ENCODE data around the gene OR5K2.

The OR5K2 gene

DNA sequence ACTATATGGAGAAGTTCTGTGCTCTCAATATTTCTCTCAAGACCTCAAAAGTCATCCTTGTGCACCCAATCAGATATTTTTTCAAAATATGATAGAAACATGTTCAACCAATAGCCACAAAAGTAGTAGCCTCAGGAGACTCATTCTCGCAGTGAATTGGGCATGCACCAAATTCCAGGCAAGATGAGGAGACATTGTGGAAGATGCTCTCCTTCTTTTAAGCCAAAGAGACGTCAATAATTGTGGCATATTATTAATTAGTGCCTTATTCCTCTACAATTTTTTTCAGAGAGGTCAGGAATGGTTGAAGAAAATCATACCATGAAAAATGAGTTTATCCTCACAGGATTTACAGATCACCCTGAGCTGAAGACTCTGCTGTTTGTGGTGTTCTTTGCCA, at the start of gene OR5K2:
OR5K2 (plus strand) TSS at position 301 of the 400 bp plus-strand sequence; CDS start at position 301, 0 bp downstream.
- Histone ChIP-seq H3K27me3 (ENCODE audit: control insufficient read depth, insufficient read depth, low read length) (no peaks in the 10 kb centered on the region), H3K4me1 (ENCODE audit: control insufficient read depth, insufficient read depth, low read length) (no peaks in the 10 kb centered on the region), H3K9ac (ENCODE audit: low read depth, low read length) (no peak within 1 kb of the TSS), H3K36me3 (ENCODE audit: control insufficient read depth, insufficient read depth, low read length) (no peaks in the 10 kb centered on the region), H3K4me3 (ENCODE audit: low read depth, low read length) (no peak within 1 kb of the TSS), H3K9me3 (ENCODE audit: control insufficient read depth, insufficient read depth, low read length) (no peaks in the 10 kb centered on the region)

DNA sequence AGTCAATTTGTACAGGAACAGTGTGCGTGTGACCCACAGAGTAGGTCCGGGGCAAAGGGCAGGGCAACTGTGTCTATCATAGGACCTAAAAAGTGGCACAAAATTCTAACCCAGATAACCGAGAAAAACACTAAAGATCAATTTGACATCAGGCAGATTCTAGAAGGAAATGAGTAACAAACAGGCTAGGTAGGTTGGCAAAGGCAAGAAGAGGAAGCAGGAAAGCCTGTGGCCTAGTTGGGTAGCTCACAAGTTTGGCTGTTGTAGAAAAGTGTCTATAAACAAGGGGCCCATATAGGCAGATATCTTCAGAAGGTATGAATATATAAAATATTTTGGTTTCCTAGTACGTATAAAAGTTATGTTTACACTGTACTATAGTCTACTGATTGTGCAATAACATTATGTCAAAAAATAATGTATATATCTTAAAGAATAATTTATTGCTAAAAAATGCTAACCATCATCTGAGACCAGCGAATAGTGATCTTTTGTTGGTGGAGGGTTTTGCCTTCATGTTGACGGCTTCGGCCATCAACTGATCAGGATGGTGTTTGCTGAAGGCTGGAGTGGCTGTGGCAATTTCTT, 47.8 kb upstream of the OR5K2 start:
- Histone ChIP-seq H3K9ac (ENCODE audit: low read depth, low read length) (no peak overlapping the region), H3K4me1 (ENCODE audit: control insufficient read depth, insufficient read depth, low read length) (peaks cover 5% of the 10 kb centered on the region), H3K4me3 (ENCODE audit: low read depth, low read length) (no peak overlapping the region), H3K36me3 (ENCODE audit: control insufficient read depth, insufficient read depth, low read length) (no peaks in the 10 kb centered on the region), H3K9me3 (ENCODE audit: control insufficient read depth, insufficient read depth, low read length) (no peaks in the 10 kb centered on the region), H3K27me3 (ENCODE audit: control insufficient read depth, insufficient read depth, low read length) (no peaks in the 10 kb centered on the region)

DNA sequence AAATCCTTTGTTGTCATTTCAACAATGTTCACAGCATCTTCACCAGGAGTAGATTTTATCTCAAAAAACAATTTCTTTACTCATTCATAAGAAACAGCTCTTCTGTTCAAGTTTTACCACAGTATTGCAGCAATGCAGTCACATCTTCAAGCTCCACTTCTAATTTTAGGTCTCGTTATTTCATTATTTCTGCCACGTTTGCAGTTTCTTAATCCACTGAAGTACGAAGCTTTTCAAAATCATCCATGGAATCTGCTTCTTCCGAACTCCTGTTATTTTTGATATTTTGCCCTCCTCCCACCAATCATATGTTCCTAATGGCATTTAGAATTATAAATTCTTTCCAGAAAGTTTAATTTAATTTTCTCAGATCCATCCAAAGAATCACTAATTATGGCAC, 47.1 kb upstream of the OR5K2 start:
- no peak overlapping the region for H3K9ac ChIP-seq (ENCODE audit: low read depth, low read length)

DNA sequence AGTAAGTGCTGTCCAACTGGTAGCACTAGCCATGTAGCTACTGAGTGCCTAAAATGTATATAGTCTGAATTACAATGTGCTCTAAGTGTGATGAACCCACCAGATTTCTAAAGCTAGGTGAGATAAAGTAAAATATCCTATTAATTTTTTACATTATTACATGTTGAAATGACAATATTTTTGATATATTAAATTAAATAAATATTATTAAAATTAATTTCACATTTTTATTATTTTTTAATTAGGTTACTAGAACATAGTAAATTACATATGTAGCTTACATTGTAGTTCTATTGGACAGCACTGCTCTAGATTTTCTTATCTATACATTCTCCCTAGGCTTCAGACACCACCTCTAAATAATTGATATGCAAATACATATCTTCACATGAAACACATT, 43.7 kb upstream of the OR5K2 start:
- H3K27me3 ChIP-seq (ENCODE audit: control insufficient read depth, insufficient read depth, low read length): no peaks in the 10 kb centered on the region
- no peak overlapping the region for H3K9ac ChIP-seq (ENCODE audit: low read depth, low read length)
- H3K36me3 ChIP-seq (ENCODE audit: control insufficient read depth, insufficient read depth, low read length): no peaks in the 10 kb centered on the region
- no peaks in the 10 kb centered on the region for H3K9me3 ChIP-seq (ENCODE audit: control insufficient read depth, insufficient read depth, low read length)
- no peak overlapping the region for H3K4me3 ChIP-seq (ENCODE audit: low read depth, low read length)
- H3K4me1 ChIP-seq (ENCODE audit: control insufficient read depth, insufficient read depth, low read length): no peaks in the 10 kb centered on the region

More for the DNA sequence above, 47.1 kb upstream of the OR5K2 start:
- Histone ChIP-seq H3K9me3 (ENCODE audit: control insufficient read depth, insufficient read depth, low read length) (no peaks in the 10 kb centered on the region), H3K4me3 (ENCODE audit: low read depth, low read length) (no peak overlapping the region), H3K36me3 (ENCODE audit: control insufficient read depth, insufficient read depth, low read length) (no peaks in the 10 kb centered on the region), H3K27me3 (ENCODE audit: control insufficient read depth, insufficient read depth, low read length) (no peaks in the 10 kb centered on the region), H3K4me1 (ENCODE audit: control insufficient read depth, insufficient read depth, low read length) (peaks cover 5% of the 10 kb centered on the region)

DNA sequence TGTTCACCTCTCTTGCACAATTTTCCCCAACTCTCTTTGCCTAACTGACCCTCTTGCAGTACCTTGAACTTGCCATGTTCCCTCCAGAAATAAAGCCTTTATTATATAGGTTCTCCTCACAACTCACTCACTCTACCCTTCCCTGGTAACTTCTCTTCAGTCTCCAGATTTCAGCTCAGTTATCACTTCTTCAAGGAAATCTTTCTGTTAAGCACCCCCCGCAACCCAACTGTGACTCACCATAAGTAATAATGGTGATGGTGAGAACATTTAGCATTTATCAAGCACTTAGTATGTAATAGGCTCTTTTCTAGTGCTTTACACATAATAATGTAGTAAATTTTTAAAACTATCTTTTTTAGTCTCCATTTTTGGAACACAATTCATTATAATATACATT, 42.6 kb upstream of the OR5K2 start:
- H3K36me3 ChIP-seq (ENCODE audit: control insufficient read depth, insufficient read depth, low read length): no peaks in the 10 kb centered on the region
- H3K9ac ChIP-seq (ENCODE audit: low read depth, low read length): no peak overlapping the region
- H3K4me3 ChIP-seq (ENCODE audit: low read depth, low read length): no peak overlapping the region
- H3K27me3 ChIP-seq (ENCODE audit: control insufficient read depth, insufficient read depth, low read length): no peaks in the 10 kb centered on the region
- no peaks in the 10 kb centered on the region for H3K9me3 ChIP-seq (ENCODE audit: control insufficient read depth, insufficient read depth, low read length)
- H3K4me1 ChIP-seq (ENCODE audit: control insufficient read depth, insufficient read depth, low read length): no peaks in the 10 kb centered on the region

DNA sequence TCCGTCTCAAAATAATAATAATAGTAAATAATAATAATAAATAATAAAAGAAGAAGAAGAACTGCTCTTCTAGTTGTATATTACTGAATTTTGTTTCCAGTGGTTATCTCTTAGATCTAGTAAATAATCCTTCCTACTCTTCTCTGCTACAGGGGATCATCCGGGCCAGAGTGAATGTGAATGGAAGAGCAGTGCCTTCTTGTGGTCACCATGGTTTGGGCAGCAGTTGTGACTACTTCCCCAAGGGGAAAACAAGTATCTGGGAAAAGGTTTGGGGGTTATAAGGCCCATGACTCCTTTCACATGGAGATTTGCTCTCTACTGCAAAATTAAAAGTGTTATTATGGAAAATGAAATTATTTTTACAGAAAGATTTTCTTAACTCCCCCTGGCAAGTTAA, 39.9 kb upstream of the OR5K2 start:
- H3K9me3 ChIP-seq (ENCODE audit: control insufficient read depth, insufficient read depth, low read length): no peaks in the 10 kb centered on the region
- no peaks in the 10 kb centered on the region for H3K36me3 ChIP-seq (ENCODE audit: control insufficient read depth, insufficient read depth, low read length)
- no peaks in the 10 kb centered on the region for H3K4me1 ChIP-seq (ENCODE audit: control insufficient read depth, insufficient read depth, low read length)
- no peaks in the 10 kb centered on the region for H3K27me3 ChIP-seq (ENCODE audit: control insufficient read depth, insufficient read depth, low read length)
- no peak overlapping the region for H3K9ac ChIP-seq (ENCODE audit: low read depth, low read length)
- H3K4me3 ChIP-seq (ENCODE audit: low read depth, low read length): no peak overlapping the region

DNA sequence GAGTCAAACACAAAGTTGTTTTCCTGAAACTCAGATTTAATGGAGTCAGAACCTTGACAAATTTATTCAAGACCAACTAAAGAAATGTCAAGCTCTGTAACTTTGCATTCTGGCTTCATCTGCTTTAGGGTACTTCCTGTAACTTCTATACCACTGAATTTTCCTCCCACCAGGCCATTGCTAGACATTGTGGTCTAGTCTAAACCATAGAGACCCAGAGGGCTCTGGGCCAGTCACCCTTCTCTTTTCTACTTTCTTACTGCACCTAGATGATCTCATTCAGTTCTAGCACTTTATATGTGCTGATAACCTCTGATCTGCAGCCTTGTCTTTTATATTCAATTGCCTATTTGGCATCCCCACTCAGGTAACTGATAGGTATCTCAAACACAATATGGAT, 37.3 kb upstream of the OR5K2 start:
- no peaks in the 10 kb centered on the region for H3K27me3 ChIP-seq (ENCODE audit: control insufficient read depth, insufficient read depth, low read length)
- H3K4me1 ChIP-seq (ENCODE audit: control insufficient read depth, insufficient read depth, low read length): no peaks in the 10 kb centered on the region
- no peaks in the 10 kb centered on the region for H3K36me3 ChIP-seq (ENCODE audit: control insufficient read depth, insufficient read depth, low read length)
- H3K4me3 ChIP-seq (ENCODE audit: low read depth, low read length): no peak overlapping the region
- H3K9me3 ChIP-seq (ENCODE audit: control insufficient read depth, insufficient read depth, low read length): no peaks in the 10 kb centered on the region
- no peak overlapping the region for H3K9ac ChIP-seq (ENCODE audit: low read depth, low read length)

DNA sequence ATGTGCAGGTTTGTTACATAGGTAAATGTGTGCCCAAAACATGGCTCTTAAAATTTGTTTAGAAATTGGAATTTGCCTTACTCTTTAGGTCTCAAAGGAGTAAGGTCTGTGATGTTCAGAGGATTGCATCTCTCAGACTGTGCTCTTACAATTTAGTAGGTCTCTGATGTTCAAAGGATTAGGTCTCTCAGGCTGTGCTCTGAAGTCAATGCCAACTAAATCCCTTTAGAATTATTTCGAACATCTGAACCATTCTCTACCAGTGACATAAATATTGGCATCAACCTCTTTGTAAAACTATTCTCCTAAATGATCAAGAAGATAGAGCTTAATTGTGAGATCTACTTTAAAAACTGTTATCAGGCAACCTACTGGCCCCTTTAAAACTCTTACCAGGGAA, 34.6 kb upstream of the OR5K2 start, which contains the start of gene OR5K1:
OR5K1 (plus strand) TSS at position 301 of the 400 bp plus-strand sequence. CDS start 6,376 bp downstream, outside the sequence.
- no peak within 1 kb of the TSS for H3K4me3 ChIP-seq (ENCODE audit: low read depth, low read length)
- H3K36me3 ChIP-seq (ENCODE audit: control insufficient read depth, insufficient read depth, low read length): no peaks in the 10 kb centered on the region
- no peaks in the 10 kb centered on the region for H3K9me3 ChIP-seq (ENCODE audit: control insufficient read depth, insufficient read depth, low read length)
- H3K4me1 ChIP-seq (ENCODE audit: control insufficient read depth, insufficient read depth, low read length): no peaks in the 10 kb centered on the region
- no peak within 1 kb of the TSS for H3K9ac ChIP-seq (ENCODE audit: low read depth, low read length)
- H3K27me3 ChIP-seq (ENCODE audit: control insufficient read depth, insufficient read depth, low read length): no peaks in the 10 kb centered on the region

DNA sequence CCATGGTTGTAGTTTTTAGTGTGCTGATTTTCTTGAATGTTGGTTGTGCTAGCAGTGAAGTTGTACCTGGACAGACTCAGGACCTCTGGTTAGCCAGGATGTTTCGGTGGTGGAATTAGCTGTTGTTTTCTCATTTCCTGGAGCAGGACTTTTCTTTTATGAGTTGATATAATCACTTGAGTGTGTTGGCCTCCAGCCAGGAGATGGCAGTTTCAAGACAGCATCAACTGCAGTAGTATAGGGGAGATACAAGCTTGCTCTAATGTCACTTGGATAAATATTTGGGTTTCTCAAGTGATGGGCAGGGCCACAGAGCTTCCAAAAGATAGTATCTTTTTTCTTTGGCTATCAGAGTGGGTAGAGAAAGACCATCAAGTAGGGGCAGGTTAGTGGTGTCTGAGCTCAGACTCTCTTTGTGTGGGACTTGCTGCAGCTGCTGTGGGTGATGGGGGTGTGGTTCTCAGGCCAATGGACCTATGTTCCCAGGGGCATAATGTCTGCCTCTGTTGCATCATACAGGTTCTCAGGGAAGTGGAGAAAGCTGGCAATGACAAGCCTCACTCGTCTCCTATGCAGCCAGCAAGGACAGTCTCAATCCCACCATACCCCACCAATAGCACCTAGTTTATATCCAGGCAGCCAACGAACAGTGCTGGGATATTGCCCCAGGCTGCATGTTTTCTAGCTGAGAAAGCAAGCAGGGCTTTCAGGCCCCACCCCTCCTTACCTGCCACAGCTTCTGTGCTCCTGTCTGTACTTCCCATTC, 14.6 kb upstream of the OR5K2 start:
- H3K4me1 ChIP-seq (ENCODE audit: control insufficient read depth, insufficient read depth, low read length): peaks cover 3% of the 10 kb centered on the region
- H3K4me3 ChIP-seq (ENCODE audit: low read depth, low read length): no peak overlapping the region
- no peaks in the 10 kb centered on the region for H3K27me3 ChIP-seq (ENCODE audit: control insufficient read depth, insufficient read depth, low read length)
- H3K36me3 ChIP-seq (ENCODE audit: control insufficient read depth, insufficient read depth, low read length): no peaks in the 10 kb centered on the region
- no peak overlapping the region for H3K9ac ChIP-seq (ENCODE audit: low read depth, low read length)
- no peaks in the 10 kb centered on the region for H3K9me3 ChIP-seq (ENCODE audit: control insufficient read depth, insufficient read depth, low read length)

DNA sequence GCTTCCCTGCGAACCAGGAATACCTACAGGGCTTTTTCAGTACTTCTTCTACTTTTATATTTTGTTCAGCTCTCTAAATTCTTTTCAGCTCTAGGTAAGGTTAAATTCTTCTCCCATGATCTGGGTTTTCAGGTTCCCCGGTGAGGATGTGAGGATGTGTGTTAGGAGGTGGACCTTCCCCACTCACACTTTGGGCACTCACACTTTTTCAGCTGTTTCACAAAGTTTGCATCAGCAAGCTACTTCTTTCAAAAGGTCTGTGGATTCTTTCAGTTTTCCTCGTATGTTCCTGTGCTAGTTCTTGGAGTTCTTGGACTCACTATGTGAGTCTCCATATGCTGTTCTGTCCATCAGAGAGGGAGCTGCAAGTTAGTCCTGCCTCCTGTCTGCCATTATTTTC, 13.9 kb upstream of the OR5K2 start:
- H3K4me3 ChIP-seq (ENCODE audit: low read depth, low read length): no peak overlapping the region
- H3K27me3 ChIP-seq (ENCODE audit: control insufficient read depth, insufficient read depth, low read length): no peaks in the 10 kb centered on the region
- no peak overlapping the region for H3K9ac ChIP-seq (ENCODE audit: low read depth, low read length)
- H3K36me3 ChIP-seq (ENCODE audit: control insufficient read depth, insufficient read depth, low read length): no peaks in the 10 kb centered on the region
- peaks cover 3% of the 10 kb centered on the region for H3K4me1 ChIP-seq (ENCODE audit: control insufficient read depth, insufficient read depth, low read length)
- no peaks in the 10 kb centered on the region for H3K9me3 ChIP-seq (ENCODE audit: control insufficient read depth, insufficient read depth, low read length)

DNA sequence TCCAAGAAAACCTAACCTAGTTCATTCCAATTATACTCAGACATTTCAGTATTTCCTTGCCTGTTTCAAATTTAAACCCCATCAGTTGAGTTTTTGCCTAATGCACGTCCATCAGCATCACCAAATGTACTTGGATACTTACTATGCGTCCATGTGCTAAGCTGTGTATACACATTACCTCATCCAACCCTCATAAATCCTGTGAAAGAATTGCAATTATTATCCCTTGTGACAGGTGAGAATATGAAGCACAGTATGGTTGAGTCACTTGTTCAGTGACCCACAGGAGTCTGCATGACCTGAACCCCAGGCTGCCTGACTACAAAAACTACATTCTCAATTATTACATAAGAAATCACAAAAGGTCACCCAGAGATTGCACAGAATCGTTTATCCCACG, 2.5 kb downstream of the OR5K2 start:
- no peaks in the 10 kb centered on the region for H3K36me3 ChIP-seq (ENCODE audit: control insufficient read depth, insufficient read depth, low read length)
- H3K9me3 ChIP-seq (ENCODE audit: control insufficient read depth, insufficient read depth, low read length): no peaks in the 10 kb centered on the region
- H3K4me1 ChIP-seq (ENCODE audit: control insufficient read depth, insufficient read depth, low read length): no peaks in the 10 kb centered on the region
- no peak overlapping the region for H3K4me3 ChIP-seq (ENCODE audit: low read depth, low read length)
- H3K9ac ChIP-seq (ENCODE audit: low read depth, low read length): no peak overlapping the region
- H3K27me3 ChIP-seq (ENCODE audit: control insufficient read depth, insufficient read depth, low read length): no peaks in the 10 kb centered on the region

DNA sequence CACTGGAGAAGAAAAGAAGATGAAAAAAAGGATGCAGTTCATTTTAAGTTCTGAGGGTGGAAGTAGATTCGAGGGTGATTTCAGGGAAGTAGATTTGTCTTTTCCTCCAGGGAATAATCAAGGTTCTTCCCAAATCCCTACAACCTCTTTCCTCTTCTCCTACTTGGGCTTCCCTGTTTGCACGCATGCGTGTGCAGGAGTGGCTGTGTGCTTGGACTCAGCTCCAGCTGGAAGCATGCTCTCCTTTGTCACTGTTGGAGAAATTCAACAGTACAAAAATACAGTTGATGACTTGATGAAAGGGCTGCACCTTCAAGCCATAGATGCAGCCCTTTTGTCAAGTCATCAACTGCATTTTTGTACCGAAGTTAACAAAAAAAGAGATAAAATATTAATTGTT, 3.8 kb downstream of the OR5K2 start:
- Histone ChIP-seq H3K9ac (ENCODE audit: low read depth, low read length) (no peak overlapping the region), H3K4me3 (ENCODE audit: low read depth, low read length) (no peak overlapping the region), H3K4me1 (ENCODE audit: control insufficient read depth, insufficient read depth, low read length) (no peaks in the 10 kb centered on the region), H3K36me3 (ENCODE audit: control insufficient read depth, insufficient read depth, low read length) (no peaks in the 10 kb centered on the region), H3K27me3 (ENCODE audit: control insufficient read depth, insufficient read depth, low read length) (no peaks in the 10 kb centered on the region), H3K9me3 (ENCODE audit: control insufficient read depth, insufficient read depth, low read length) (no peaks in the 10 kb centered on the region)

All from iPS-15b (cell line).